T-helper 2 cell treated with Interferon-gamma antibody and Interleukin-4, amounts not matched to agents 100 ng/mL and 5 ng/mL, for 36 hours (primary cell): Measurements from ENCODE around the gene MACROD2. TPM values are rescaled to one million over a fixed set of nuclear protein-coding genes. Genes with fewer than 3 reads are reported as not detected.

Source experiments
- intact Hi-C: fragments of 100-400 bp; cut with micrococcal nuclease; formaldehyde crosslinking; loops from one replicate; pipeline ENCODE4 v1.15.1; 2023
- total RNA-seq: library from RNA; stranded (reverse); gene quantifications from 2 replicates; pipeline ENCODE4 v1.2.3, GENCODE V29; 2022

MACROD2 gene
- total RNA-seq, 1 donor from 2014 or later, result not detected

DNA sequence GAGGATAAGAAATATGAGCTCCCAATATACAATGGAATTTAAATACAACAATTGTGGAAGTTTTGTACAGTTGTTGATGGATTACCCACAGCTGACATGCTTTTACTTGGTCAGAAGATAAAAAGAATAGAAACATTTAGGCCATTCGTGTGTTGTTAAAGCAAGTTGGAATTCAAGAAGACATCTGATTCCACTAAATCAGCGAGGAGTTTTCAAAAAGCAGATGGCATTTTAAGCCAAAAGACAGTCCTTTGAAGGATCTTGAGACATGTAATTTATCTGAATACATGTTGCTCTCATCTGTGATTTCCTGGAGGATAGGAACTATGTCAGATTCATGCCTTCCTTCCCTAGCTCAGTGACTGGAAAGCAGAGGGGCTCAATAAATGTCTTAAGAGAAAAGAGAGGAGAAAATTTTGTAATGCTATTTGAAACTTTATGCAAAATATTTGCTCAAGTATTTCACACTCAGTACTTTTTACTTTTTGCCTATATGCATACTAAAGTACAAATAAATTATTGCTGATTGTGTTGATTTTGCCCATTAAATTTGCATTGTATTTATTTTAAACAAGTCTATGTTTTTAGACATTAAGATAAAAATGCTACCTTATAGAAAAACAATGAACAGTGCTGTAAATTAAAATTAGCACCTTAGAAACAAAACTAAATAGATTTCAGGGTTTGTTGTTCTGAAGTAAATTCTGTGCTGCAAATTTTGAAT, 1075.9 kb downstream of the MACROD2 start:
- intact Hi-C loops, result no loop called here

DNA sequence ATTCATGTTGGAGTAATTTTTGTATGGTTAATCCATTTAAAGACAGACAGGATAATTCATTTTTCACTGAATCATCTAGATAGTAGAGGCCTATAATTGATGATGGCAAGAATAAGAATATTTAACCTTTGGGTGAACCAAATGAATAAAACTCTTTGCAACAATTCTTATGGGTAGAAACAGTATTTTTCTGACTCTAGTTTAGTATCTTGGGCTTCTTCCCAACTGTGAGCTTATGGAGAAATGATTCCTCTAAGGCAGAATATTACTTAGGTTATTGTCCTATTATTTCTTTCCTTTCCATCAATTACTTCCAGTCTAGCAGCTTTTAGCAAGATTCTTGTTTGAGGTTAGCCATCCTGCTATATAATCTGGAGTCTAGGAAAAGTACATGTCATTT, 1077.0 kb downstream of the MACROD2 start:
- intact Hi-C loops, result no loop called here

GRCh38 chr20:15075586-15075985, 1080.3 kb downstream of the MACROD2 start:
- intact Hi-C loops, result no loop called here

DNA sequence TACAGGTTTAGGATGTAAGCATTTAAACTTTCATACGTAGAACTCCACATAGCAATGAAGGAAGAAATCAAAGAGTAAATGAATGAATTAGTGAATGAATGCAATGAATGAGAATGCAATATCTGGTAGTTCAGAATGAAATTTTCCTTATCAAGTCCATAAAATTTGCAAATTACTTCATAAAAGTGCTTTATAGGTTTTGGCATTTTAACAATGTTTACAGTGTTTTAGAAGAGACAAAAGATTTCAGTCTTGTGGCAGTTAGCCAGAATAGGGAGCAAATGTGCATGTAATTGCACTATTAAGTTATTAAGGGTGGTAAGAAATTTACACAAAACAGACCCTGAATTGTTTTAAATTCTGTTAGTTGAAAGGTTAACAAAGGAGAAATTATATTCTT, 1081.5 kb downstream of the MACROD2 start:
- intact Hi-C loops, result no loop called here

- intact Hi-C loops, result no loop called here
Measured at GRCh38 chr20:15077733-15078250, 1082.5 kb downstream of the MACROD2 start.

GRCh38 chr20:15079594-15080340, 1084.5 kb downstream of the MACROD2 start:
- intact Hi-C loops, result no loop called here

GRCh38 chr20:15081261-15081660, 1085.9 kb downstream of the MACROD2 start:
- intact Hi-C loops, result no loop called here

- intact Hi-C loops, result no loop called here
Measured at GRCh38 chr20:15091421-15092037, 1096.2 kb downstream of the MACROD2 start.

DNA sequence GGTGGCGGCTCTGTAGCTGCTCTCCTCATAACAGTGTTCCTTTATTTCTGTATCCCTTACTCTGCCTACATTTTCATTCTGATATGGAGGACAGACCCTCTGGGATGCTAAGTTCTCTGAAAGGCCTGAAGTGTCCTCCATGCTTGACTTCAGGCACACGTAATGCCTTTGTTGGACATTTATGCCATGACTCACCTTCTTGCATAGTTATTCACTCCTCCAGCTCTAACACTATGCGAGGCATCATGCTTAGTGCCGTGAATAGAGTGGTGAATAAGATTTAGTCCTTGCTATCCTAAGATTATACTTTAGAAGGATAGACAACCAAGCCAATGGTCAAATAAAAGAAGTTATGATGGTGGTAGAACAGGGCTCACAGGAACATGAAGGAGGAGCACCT, 1103.0 kb downstream of the MACROD2 start:
- intact Hi-C loops, result no loop called here

DNA sequence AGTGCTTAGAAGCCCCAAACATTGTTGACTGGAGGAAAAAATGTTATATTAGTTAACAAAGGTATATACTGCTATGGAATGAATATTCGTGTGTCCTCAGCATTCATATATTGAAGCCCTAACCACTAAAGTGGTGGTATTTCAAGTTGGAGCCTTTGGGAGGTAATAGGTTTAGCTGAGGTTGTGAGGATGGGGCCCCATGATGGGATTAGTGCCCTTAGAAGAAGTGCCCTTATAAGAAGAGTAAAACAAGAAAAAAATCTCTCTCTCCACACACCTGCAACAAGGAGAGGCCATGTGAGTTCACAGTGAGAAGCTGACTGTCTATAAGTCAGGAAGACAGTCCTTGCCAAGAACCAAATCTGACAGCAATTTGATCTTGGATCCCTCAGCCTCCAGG, 1103.8 kb downstream of the MACROD2 start:
- intact Hi-C loops, result no loop called here

- intact Hi-C loops, result no loop called here
Measured at GRCh38 chr20:15100506-15101160, 1105.3 kb downstream of the MACROD2 start.

DNA sequence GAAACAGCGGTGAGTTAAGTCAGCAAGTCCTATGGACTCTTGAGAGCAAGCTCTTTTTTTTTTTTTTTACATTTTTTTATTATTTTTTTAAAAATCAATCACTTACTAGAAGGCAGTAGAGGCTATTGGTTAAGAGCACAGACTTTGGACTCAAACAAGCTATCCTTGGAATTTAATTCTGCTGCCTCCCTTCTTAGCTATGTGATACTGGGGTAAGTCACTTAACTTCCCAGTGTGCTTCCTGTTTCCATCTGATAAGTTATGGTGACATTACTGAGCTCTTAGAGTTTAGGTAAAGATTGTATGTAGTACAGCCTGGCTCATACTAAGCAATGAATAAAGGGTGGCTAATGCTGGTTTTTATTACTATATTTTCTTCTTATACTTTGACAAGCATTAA, 1112.6 kb downstream of the MACROD2 start:
- intact Hi-C loops, result no loop called here

GRCh38 chr20:15109494-15109893, 1114.2 kb downstream of the MACROD2 start:
- intact Hi-C loops, result no loop called here

- intact Hi-C loops, result no loop called here
Measured at GRCh38 chr20:15111654-15112053, 1116.3 kb downstream of the MACROD2 start.

- intact Hi-C loops, result no loop called here
Measured at GRCh38 chr20:15113144-15113773, 1117.9 kb downstream of the MACROD2 start.

DNA sequence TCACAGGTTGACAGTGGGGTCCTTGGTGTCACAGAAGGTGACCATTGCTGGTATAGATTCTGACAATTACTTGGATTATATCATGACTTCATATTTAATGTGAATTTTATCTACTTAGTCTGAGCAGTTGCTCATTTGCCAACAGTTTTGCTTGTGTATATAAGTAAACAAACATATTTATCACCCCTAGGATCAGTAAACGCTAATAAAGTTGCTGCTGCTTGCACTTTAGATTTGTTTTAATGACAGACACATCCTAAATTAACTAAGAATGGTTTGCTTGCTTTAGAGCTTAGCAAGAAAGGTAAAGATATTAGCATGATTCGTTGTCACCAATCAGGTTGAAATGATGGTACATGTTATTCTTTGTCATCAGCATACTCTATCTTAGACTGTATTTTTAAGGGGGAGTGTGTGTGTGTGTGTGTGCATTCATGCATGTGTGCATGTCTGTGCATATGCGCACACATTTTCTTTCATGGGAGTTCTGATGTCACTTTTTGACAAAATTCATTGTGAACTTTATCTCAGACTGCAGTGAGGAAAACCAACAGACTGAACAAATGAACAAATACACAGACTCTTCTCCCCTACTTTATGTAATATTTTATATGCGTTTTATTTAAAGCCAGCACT, 1124.7 kb downstream of the MACROD2 start:
- intact Hi-C loops, result no loop called here

GRCh38 chr20:15122613-15123012, 1127.3 kb downstream of the MACROD2 start:
- intact Hi-C loops, result no loop called here

DNA sequence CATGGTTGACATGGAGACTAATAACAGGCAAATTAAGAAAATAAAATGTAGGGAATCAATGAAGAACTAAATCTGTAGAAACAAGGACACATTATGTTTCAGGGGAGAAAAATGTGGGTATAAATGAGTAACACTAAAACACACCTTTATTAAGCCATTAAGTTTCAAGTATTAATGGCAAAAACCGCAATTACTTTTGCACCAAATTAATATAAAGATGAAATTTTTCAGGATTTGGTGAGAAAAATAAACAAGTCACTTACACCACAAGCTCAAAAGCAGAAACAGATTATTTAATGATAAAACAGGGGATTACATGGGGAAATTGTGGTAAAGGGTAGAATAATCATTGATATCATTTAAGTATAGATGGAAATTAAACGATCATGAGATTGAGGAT, 1135.9 kb downstream of the MACROD2 start:
- intact Hi-C loops, result no loop called here

- intact Hi-C loops, result no loop called here
Measured at GRCh38 chr20:15138548-15139126, 1143.3 kb downstream of the MACROD2 start.

- intact Hi-C loops, result no loop called here
Measured at GRCh38 chr20:15139522-15139921, 1144.2 kb downstream of the MACROD2 start.
